Osteoblast (primary cell): ENCODE results near the gene RTL1. TPM values are rescaled to one million over a fixed set of nuclear protein-coding genes. Genes with fewer than 3 reads are reported as not detected.

Source experiments
- DNase-seq: peaks from one replicate; pipeline ENCODE4 v3.0.0; 2011; ENCODE audit warnings: low spot score, mixed read lengths; ENCODE audit not compliant: insufficient read length; ENCODE audit errors: missing footprints
- H2AFZ ChIP-seq: 2 replicates; pipeline ENCODE4 v1.6.0; 2011; ENCODE audit warnings: mild to moderate bottlenecking, low read length
- H3K27ac ChIP-seq: 2 replicates; pipeline ENCODE4 v1.5.1; 2011; ENCODE audit warnings: mild to moderate bottlenecking, low read depth, low read length, moderate library complexity
- H3K27me3 ChIP-seq: 2 replicates; pipeline ENCODE4 v1.6.0; 2012; ENCODE audit warnings: mild to moderate bottlenecking, control low read depth, inconsistent platforms, low read length, moderate library complexity; ENCODE audit not compliant: insufficient read depth
- H3K36me3 ChIP-seq: 2 replicates; pipeline ENCODE4 v1.5.1; 2011; ENCODE audit warnings: mild to moderate bottlenecking, low read length, control low read depth, moderate library complexity; ENCODE audit not compliant: insufficient read depth
- H3K4me1 ChIP-seq: 2 replicates; pipeline ENCODE4 v1.5.1; 2011; ENCODE audit warnings: mild to moderate bottlenecking, low read length, control low read depth, moderate library complexity; ENCODE audit not compliant: insufficient read depth
- H3K4me2 ChIP-seq: 2 replicates; pipeline ENCODE4 v1.6.0; 2011; ENCODE audit warnings: mild to moderate bottlenecking, low read length; ENCODE audit not compliant: insufficient read depth
- H3K4me3 ChIP-seq: fragments of 200-600 bp; sonication (generic); 3 replicates; pipeline ENCODE4 v1.5.1; 2012; ENCODE audit warnings: mild to moderate bottlenecking, low read length, inconsistent platforms; ENCODE audit not compliant: insufficient read depth
- H3K79me2 ChIP-seq: 2 replicates; pipeline ENCODE4 v1.6.0; 2012; ENCODE audit warnings: mild to moderate bottlenecking, low read length, control low read depth, inconsistent platforms; ENCODE audit not compliant: insufficient read depth
- H3K9me3 ChIP-seq: 2 replicates; pipeline ENCODE4 v1.5.1; 2011; ENCODE audit warnings: low read depth, low read length, control low read depth
- H4K20me1 ChIP-seq: 2 replicates; pipeline ENCODE4 v1.6.0; 2012; ENCODE audit warnings: mild to moderate bottlenecking, low read length, control low read depth; ENCODE audit not compliant: insufficient read depth
- total RNA-seq: library from RNA; depleted of rRNA; stranded (reverse); fragments of >200 nt; gene quantifications from 2 replicates; pipeline ENCODE4 v1.2.3, GENCODE V29; 2012
- TF ChIP-seq, protein P1 (sequence below): IDR thresholded peaks from 2 replicates; pipeline ENCODE4 v1.5.1; 2011; ENCODE audit warnings: mild to moderate bottlenecking, low read depth, low read length, moderate library complexity; ENCODE audit errors: extremely low read depth

RTL1 gene
- total RNA-seq, 1 donor, result not detected

DNA sequence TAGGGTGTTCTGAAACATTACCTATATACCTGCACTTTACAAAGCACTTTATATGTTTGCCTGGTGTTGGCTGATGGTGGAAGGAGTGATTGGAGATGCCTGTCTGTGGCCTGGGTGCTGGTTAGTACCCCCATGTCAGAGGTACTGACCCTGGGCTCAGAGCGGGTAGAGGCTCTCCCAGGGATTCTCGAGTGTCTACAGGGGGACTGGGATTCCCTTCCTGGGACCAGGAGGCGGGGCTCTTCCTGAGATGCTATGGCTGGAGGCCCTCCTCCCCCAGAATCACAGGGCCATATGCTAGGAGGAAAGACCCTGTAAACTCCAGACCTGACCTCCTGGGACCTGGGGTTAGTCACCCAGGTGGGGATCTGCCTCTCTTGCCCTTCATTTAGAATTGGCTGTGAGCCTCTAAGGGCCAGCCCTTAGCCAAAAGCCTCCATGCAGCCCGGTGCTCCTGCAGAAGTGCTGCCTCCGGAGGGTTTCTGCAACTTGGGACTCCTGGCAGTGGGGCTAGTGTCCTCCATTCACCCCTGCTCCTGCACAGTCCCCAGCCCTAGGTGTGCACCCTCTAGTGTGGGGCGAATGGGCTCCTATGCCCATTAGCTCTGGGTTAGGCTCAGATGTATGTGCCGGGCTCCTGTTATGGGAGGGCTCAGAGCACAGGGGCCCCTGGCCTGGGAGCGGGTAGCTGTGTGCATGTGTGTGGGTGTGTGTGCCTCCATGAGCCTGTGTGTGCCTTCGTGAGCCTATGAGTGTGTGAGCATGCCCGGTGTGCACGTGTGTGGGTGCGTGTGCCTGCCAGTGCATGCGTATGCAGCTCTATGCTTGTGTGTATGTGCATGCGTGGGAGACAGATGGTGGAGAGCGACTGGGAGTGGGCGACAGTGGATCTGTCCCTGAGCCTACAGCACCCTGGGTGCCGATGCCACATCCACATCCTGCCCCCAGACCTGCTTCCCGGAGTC lies 36.6 kb downstream of the RTL1 start:
- Histone ChIP-seq H3K4me1 (peaks cover 12% of the 10 kb centered on the region), H4K20me1 (peaks cover 61% of the 10 kb centered on the region)

DNA sequence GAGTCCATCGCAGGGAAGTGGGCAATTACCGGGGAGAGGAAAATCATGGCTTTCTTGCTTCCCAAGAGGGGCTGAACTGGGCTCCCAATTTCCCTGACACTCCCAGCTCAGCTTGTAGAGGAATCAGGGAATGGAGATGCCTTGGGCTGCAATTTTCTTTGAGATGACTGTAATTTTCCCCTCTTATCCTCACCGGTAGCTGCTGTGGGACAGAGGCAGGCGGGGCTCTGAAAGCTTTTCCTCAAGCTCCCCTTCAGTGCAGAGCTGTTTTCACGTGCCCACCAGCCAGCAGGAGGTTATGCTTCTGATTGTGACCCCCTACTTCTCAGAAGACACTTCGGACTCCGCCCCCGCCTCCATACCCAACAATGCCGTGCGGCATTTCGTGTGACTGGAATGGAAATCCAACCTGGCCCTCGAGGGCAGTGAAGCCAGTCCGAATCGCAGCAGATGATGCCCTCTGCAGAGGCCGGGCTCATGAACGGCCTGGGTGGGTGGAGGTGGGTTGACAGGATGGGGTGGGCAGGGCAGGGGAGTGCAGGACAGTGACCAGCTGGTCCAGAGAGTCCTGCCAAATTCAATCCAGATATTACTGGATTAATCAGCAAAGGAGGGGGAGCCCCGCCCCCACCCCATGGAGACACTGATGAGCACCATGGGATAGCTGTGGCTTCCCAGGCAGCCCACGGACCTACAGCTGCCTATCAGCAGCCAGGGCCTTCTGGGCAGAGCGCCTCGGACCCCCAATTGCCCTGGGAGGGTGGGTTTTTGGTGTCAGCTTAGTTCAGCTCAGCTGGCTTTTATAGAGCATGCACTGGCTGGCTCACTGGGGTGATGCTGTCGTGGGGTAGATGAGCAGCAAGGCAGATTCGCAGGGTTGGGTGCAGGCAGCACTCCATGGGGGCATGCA lies 37.6 kb downstream of the RTL1 start:
- H2AFZ ChIP-seq, result no peak overlapping the region
- DNase-seq, result peak; percentile 64
- peaks cover 57% of the 10 kb centered on the region for H4K20me1 ChIP-seq
- TF ChIP-seq, protein P1, sequence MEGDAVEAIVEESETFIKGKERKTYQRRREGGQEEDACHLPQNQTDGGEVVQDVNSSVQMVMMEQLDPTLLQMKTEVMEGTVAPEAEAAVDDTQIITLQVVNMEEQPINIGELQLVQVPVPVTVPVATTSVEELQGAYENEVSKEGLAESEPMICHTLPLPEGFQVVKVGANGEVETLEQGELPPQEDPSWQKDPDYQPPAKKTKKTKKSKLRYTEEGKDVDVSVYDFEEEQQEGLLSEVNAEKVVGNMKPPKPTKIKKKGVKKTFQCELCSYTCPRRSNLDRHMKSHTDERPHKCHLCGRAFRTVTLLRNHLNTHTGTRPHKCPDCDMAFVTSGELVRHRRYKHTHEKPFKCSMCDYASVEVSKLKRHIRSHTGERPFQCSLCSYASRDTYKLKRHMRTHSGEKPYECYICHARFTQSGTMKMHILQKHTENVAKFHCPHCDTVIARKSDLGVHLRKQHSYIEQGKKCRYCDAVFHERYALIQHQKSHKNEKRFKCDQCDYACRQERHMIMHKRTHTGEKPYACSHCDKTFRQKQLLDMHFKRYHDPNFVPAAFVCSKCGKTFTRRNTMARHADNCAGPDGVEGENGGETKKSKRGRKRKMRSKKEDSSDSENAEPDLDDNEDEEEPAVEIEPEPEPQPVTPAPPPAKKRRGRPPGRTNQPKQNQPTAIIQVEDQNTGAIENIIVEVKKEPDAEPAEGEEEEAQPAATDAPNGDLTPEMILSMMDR, result no peak
- H3K79me2 ChIP-seq, result peaks cover 68% of the 10 kb centered on the region
- H3K9me3 ChIP-seq, result no peaks in the 10 kb centered on the region
- H3K27me3 ChIP-seq, result no peaks in the 10 kb centered on the region
- H3K36me3 ChIP-seq, result peaks cover 36% of the 10 kb centered on the region
- H3K27ac ChIP-seq, result no peak overlapping the region
- H3K4me3 ChIP-seq, result no peak overlapping the region
- no peak overlapping the region for H3K4me2 ChIP-seq
- peaks cover 15% of the 10 kb centered on the region for H3K4me1 ChIP-seq

More for the DNA sequence above, 36.6 kb downstream of the RTL1 start:
- H3K9me3 ChIP-seq, result no peaks in the 10 kb centered on the region
- no peak overlapping the region for H3K4me3 ChIP-seq
- no peak overlapping the region for H3K4me2 ChIP-seq
- TF ChIP-seq, protein P1, result no peak
- peaks cover 60% of the 10 kb centered on the region for H3K79me2 ChIP-seq
- DNase-seq, result peak; percentile 25
- no peak overlapping the region for H2AFZ ChIP-seq
- no peak overlapping the region for H3K27ac ChIP-seq
- peaks cover 39% of the 10 kb centered on the region for H3K36me3 ChIP-seq
- H3K27me3 ChIP-seq, result no peaks in the 10 kb centered on the region

DNA sequence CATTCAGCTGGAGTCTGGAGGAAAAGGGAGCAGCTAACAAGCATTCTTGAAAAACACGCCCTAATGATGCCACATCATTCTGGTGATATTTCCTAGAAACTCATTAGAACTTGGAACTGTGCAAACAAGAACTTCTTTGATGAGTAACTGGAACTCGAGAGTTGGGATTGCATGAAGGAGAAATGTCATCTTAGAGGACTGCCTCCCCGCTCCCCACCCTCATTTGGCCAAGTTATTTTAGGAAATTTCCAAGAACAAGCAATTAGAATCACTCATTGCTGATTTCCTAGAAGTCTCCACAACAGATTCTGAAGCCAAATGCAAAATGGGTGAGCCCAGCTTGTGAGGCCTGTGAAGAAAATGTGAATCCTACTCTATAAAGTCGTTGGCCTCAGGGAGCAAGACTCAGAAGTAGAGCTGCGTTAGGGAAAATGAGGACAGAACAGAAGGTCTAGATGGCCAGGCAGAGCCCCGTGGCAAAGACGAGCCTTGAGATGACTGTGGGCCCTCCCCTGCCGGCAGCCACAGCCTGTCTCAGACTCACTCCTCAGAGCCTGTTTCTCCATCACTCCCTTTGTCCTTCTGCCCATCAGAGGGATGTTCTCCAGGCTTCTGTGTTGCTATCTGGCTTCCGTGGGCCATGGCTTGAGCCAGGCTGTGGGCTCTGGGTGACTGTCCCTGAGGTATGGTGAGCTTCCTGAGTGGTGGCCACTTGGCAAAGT lies 38.4 kb downstream of the RTL1 start:
- Histone ChIP-seq H3K4me2 (no peak overlapping the region), H4K20me1 (peaks cover 61% of the 10 kb centered on the region), H3K27ac (no peak overlapping the region), H3K9me3 (no peaks in the 10 kb centered on the region), H3K36me3 (peaks cover 36% of the 10 kb centered on the region), H3K27me3 (no peaks in the 10 kb centered on the region), H3K4me3 (no peak overlapping the region), H3K4me1 (peaks cover 15% of the 10 kb centered on the region), H2AFZ (no peak overlapping the region), H3K79me2 (peaks cover 75% of the 10 kb centered on the region)
- TF ChIP-seq, protein P1, result no peak
- peak; percentile 80 for DNase-seq
